Left hindlimb (tissue), 1 donor: ENCODE data around the gene CEBPB.
"Not testable (repeated sequence)": the region's sequence is repeated elsewhere in the genome, so short reads cannot be mapped to it uniquely, and the experiment has no call there.

Experiments used
- DNase-seq: peaks from one replicate; pipeline ENCODE4 v3.0.0-alpha.2; 2018

The CEBPB gene

DNA sequence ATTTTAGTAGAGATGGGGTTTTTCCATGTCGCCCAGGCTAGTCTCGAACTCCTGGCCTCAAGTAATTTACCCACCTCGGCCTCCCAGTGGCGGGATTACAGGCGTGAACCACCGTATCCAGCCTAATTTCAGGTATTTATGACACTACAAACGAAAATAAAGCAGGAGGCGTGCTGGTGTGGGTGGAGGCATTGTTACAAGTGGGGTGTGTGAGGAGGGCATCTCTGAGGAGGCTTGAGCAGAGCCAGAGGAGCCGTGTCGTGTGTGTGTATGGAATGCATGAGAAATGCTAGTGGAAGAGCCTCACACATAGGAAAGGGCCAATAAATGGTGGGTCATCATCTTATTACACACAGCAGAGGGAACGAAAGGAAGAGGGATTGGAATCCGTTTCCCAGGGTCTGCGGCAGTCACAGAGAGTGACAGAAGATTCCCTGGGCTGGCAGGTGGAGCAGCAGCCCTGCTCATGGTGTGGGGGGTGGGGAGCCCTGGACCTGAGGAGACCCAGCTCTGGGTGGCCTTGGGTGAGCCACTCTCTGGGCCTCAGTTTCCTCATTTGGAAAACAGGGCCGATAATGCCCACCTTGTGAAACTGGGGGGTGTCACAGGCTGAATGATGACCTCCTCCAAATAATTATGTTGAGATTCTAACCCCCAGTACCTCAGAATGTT lies 19.9 kb upstream of the CEBPB start:
- DNase-seq: no peak

DNA sequence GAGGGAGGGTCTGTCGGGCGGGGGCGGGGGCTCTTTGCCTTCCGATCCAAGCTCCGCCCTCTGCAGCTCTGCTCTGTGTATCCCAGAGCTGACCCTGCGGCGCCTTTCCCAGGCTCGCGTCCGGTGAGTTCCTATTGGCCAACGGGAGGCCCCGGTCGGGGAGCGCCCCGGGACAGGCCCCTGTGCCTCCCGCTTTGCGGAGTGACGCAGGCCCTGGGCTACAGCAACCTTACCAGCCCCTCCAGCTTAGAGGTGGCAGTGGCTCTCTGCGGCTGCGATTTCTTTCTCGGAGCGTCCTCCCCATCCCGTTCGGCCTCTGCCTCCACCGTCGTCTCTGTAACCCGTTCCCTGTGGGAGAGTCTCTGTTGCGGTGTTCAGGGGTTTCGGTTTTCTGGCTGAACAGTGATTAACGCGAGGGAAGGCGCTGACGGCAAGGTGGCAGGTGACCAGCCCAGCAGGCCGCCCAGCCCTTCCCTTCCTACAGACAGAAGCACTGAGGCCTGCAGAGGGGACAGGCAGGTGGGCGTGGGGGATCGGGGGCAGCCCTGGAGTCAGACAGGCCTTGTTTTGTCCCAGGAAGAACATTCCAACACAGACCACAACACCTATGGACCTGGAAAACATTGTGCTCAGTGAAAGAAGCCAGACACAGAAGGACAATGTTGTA lies 18.1 kb upstream of the CEBPB start:
- DNase-seq: peak; percentile 87

DNA sequence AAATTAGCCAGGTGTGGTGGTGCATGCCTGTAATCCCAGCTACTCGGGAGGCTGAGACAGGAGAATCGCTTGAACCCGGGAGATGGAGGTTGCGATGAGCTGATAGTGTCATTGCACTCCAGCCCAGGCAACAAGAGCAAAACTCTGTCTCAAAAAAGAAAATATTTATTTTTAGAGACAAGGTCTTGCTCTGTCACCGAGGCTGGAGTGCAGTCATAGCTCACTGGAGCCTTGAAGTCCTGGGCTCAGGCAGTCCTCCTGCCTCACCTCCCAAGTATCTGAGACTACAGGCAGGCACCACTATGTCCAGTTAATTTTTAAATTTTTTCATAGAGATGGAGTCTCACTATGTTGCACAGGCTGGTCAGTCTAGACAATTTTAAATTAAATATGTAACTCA lies 16.2 kb upstream of the CEBPB start:
- DNase-seq: no peak

DNA sequence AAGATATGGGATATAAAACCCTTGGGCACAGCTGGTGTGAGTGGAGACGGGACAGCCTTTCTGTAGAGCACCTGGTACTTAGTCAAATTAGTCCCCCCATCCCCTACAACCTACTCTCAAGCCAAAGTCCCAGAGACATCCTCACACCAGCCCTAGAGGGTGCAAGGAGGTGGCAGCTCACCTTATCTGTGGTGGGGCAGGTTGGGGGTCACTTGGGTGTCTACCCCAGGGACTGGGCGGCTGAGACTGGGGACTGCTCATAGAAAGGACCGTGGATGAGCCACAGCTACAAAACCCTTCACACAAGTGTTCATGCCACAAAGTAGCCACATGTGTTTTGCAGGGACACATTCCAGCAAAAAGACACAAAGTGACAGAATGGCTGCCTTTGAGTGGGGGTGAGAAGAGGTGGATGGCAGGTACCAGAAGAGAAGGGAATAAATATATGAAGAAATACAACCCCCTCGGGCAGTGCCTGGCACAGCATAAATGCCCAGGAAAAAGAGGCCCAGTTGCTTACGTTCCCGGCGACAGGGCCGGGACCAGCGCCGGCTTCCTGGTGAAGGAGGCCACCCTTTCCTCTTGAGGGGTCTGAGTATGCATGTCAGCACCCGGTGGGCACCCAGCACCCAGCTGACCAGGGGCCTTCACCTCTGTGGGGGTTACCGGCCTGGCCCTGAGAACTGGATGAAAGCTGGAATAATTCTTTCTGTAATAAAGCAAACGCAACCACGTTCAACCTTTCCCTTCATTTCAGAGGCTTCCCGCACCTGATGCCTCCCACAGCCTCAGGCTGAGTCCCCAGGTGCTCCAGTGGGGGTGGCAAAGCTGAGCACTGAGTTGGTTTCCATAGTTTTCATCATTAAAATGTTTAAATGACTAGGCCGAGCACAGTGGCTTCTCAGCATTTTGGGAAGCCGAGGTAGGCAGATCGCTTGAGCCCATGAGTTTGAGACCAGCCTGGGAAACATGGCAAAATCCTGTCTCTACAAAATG lies 14.4 kb upstream of the CEBPB start:
- DNase-seq: no peak

DNA sequence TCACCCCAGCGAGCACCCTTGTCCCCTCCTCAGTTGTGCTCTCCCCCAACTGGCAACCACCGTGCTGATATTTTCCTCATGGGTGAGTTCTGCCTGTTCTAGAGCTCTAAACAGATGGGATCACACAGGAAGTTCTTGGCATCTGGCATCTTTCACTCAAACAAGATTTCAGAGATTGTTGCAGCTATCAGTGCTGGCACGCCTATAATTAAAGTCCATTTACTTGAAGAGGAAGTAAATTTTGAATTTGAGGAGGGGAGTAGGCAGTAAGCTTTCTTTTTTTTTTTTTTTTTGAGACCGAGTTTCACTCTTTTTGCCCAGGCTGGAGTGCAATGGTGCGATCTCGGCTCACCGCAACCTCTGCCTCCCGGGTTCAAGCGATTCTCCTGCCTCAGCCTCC lies 12.0 kb upstream of the CEBPB start:
- not testable (repeated sequence) for DNase-seq

DNA sequence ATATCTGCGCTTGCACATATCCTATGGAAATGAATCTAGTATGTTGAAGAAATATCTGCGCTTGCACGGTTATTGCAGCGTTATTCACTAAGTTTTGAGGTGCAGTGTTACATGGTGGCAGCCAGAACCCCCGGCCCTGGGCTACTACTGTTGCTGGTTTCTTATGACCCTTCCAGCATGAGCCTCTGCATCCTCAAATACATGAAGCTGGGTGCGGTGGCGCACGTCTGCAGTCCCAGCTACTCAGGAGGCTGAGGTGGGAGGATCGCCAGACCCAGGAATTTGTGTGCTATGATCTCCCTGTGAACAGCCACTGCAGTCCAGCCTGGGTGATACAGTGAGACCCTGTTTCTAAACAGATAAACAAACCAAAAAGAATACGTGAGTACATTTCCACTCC lies 9.3 kb upstream of the CEBPB start:
- no peak for DNase-seq

DNA sequence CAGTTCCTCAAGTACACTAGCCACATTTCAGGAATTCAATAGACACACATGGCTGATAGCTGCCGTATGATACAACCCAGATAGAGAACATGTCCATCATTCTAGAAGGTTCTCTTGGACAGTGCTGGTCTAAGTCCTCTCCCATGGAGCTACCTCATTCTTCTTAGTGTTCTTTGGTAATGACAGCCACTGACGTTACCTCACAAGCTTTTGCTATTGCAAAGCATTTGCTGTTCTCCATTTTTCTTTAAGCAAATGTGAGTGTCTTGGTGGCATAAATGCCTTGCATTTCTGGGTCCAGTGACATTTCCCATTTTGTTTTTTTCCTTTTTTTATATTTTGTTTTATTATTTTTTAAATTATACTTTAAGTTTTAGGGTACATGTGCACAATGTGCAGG lies 8.3 kb upstream of the CEBPB start:
- DNase-seq: no peak

DNA sequence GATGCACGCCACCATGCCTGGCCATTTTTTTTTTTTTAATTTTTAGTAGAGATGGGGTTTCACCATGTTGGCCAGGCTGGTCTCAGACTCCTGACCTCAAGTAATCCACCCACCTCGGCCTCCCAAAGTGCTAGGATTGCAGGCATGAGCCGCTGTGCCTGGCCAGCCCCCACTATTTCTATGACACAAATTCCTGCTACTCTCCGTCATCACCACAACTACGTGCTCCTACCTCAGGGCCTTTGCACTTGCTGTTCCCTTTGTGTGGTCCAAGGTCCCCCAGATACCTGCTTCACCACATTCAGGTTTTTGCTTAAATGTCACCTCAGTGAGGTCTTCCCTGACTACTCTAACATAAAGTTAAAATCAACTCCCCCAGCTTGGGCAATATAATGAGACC lies 5.2 kb upstream of the CEBPB start:
- DNase-seq: no peak

DNA sequence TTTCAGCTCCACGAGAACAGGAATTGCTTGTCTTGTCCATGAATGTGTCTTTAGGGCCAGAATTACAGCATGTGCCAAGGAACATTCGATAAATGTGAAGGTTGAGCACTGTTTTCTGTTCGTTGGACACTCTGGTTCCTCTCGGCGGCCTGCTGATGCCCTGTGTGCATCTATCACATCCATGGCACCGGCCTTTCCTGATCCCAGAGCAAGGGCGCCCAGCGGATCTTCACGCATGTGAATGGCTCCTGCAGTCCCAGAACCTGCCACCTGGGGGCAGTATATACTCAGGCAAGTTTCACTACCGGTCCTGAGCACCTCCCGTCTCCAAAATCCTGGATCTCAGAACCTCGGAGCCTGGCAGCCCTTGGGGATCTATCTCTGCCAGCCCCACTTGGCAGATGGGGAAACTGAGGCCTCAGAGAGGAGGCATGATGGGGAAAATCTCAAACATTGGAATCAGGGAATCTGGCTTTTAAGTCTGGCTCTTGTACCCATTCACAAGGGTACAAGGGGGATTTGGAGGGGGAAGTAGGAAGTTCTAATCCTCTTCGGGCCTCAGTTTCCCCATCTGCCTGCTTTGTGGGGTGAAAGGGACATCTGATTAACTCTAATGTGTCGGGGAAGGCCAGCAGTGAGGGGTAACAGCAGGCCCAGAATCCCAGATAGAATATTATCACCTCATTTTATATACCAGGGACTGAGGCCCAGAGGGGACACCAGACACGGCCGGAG lies 4.3 kb upstream of the CEBPB start:
- peak; percentile 89 for DNase-seq

DNA sequence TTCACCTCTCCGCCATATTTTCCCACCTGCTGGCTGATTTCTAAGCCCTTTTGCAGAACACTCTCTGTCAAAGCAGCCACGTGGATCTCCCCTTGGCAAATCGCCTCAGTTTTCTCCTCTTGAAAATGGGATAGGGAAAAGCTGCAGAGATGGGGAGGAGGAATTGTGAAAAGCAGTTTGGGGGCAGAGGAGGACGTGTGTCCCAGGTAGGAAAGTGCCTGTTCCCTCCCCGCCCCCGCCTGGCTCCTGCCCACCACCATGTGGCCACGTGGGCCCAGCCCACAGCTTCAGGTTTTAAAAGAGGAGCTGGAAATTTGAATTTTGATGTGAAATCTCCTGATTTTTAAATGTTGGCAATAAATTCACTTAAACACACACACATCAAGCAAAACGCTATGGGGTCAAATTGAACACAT lies 3.6 kb upstream of the CEBPB start:
- DNase-seq: no peak

DNA sequence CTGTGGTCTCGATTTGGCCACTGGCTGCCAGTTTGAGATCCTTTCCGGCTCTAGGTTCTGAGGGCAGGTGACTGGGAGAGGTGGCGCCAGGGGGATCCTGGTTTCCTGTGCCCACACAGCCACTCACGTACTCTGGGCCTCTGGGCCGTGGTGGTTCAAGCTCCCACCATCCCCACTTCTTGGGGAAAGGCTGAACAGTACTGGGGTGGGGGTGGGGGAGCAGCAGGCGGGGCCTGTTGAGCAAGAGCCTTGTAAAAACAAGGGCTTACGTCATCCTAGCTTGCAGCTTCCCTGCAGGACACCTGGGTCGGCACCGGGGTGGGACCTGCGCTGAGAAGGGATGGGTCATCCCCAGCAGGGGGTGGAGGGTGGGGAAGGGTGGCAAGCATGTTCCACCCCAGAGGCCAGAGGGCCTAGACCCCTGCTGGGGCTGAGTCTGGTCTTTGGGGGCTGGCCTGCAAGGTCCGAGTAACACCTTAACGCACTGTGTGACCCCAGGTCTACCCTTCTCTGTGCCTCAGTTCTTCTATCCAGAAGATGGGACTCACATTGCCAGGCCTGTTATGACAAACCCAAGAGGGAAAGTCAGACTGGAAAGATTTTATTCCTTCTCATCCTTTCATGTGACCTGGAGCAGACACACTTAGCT lies 3.1 kb upstream of the CEBPB start:
- DNase-seq: no peak

DNA sequence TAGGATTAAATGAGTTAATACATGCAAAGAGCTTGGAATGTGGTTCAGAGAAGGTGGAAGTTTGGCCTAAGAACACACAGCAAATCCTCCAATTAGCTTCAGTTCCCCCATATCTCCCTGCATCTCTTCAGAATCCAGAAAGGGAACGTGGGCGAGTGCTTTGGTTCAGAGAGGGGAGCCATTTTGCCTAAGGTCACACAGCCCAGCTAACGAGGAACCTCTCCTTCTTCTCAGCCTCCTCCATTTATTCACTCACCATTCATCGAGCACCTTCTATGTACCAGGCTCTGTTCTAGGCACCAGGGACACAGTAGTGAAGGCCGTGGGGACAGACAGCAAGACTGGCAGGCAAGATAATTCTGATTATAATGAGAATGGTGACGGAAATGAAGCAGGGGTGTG lies 2.3 kb upstream of the CEBPB start:
- no peak for DNase-seq

DNA sequence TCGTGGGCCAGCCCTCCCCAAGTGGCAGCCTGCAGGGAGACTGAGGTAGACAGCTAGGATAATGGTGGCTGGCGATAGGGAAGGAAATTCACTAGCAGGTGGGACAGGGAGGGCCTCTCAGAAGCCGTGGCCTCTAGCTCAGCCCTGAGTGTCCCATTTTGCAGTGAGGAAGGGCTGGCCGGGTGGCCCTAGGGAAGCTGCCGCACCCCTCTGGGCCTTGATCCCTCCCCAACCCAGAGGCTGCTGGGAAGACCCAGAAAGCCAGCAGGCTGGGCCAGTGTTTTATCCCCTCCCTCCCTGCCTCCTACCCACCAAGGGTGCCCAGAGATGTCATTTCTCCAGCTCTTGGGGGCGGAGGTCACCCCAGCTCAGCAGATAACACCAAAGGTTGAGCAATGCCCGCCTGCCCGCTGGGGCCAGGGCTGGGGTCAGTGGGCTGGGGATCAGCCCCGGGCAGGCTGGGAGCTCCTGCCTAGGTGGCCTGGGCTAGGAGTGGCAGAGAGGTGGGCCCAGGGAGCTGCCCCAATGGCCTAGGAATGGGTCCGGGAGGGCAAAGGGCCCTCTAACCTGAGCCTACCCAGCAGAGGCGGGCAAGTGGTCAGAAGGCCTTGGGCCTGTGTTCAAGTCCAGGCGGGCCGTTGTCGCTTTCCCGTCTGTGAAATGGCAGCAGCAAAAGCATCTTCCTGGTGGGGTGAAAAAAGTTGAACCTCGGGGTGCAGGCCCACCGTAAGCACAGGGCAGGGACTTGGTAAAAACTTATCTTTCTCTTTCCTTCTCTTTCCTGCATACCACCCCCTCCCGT lies 1.6 kb upstream of the CEBPB start:
- DNase-seq: no peak

DNA sequence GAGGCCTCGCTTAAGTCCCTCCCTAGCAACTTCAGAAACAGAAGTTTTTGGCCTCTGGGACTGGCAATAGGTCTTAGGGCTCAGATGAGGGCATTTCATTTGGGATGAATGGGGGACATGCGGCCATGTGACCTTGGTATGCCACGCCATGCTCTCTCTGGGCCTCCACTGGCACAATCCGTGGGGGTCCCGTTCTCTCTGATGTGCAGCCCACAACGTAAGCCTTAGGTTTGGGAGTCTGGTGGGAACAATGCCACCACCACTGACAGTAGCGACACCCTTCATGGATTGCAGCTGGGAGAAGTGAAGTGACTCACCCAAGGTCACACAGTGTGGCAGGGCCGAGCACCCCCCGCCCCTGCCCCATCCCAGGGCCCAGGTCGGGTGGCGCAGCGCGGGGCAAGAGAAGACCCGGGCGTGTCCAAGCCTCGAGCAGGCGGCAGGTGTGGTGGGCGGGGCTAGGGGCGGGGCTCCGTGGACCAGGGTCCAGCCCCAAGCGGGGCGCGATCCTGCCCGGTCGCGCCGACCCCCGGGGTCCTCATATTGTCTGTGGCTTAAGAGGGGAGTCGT lies 864 bp upstream of the CEBPB start:
- DNase-seq: no peak

DNA sequence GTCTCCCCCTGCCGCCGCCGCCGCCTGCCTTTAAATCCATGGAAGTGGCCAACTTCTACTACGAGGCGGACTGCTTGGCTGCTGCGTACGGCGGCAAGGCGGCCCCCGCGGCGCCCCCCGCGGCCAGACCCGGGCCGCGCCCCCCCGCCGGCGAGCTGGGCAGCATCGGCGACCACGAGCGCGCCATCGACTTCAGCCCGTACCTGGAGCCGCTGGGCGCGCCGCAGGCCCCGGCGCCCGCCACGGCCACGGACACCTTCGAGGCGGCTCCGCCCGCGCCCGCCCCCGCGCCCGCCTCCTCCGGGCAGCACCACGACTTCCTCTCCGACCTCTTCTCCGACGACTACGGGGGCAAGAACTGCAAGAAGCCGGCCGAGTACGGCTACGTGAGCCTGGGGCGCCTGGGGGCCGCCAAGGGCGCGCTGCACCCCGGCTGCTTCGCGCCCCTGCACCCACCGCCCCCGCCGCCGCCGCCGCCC lies 474 bp downstream of the CEBPB start:
- peak; percentile 83 for DNase-seq

DNA sequence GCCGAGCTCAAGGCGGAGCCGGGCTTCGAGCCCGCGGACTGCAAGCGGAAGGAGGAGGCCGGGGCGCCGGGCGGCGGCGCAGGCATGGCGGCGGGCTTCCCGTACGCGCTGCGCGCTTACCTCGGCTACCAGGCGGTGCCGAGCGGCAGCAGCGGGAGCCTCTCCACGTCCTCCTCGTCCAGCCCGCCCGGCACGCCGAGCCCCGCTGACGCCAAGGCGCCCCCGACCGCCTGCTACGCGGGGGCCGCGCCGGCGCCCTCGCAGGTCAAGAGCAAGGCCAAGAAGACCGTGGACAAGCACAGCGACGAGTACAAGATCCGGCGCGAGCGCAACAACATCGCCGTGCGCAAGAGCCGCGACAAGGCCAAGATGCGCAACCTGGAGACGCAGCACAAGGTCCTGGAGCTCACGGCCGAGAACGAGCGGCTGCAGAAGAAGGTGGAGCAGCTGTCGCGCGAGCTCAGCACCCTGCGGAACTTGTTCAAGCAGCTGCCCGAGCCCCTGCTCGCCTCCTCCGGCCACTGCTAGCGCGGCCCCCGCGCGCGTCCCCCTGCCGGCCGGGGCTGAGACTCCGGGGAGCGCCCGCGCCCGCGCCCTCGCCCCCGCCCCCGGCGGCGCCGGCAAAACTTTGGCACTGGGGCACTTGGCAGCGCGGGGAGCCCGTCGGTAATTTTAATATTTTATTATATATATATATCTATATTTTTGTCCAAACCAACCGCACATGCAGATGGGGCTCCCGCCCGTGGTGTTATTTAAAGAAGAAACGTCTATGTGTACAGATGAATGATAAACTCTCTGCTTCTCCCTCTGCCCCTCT lies 1.1 kb downstream of the CEBPB start:
- peak; percentile 74 for DNase-seq

DNA sequence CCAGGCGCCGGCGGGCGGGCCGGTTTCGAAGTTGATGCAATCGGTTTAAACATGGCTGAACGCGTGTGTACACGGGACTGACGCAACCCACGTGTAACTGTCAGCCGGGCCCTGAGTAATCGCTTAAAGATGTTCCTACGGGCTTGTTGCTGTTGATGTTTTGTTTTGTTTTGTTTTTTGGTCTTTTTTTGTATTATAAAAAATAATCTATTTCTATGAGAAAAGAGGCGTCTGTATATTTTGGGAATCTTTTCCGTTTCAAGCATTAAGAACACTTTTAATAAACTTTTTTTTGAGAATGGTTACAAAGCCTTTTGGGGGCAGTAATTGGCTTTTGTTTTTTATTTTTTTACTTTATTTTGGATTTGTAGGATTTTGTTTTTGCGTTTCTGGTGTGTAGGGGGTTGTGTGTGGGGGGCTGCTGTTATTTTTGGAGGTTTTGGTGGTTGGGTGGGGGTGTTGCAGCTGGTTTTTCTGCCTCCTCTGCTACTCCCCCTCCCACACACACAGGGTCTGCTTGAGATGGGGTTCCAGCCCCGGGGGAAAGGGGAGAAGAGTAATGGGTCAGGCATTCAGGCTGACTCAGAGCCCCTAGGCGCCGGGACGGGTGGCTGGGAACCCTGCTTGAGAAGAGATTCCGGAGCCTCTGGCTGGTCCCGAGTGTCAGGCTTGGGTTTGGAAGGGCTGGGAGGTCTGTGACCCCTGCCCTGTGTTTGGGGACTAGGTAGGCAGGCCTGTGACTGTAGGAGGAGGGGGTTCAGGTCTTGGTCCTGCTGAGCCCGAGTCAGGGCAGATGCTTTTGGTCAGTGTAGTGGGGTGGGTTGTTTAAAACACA lies 2.0 kb downstream of the CEBPB start:
- DNase-seq: peak; percentile 90

DNA sequence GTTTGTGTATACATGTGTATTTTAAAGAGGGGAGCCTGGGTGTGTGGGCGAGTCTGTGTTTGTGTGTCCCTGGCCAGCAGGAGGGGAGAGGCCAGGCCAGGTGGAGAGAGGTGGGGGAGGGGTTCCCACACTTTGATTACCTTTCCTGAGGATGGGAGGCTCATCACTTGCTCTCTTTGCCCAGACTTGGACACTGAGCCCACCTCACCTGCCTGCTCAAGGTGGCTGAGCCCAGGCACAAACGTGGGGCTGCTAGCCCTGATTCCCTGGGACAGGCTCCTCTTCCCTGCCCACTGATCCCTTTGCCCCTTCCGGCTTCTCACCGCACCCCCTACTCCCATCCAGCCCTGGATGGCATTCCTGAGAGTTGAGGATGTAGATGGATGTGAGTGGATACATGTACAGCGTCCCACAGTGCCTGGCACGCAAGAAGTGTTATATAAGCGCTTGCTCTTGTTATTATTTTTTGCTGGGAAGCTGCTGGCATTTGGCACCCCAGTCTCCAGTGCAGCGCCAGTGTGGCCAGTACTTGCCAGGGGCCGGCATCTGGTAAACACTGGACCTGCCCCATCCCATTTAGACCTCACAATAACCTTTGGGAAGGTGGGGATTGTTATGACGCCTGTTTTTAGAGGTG lies 2.7 kb downstream of the CEBPB start:
- no peak for DNase-seq
